ENCODE results near the gene E2F6. TPM values are rescaled to one million over a fixed set of nuclear protein-coding genes. Genes with fewer than 3 reads are reported as not detected.

E2F6 gene
- total and polyA plus RNA-seq, 2 experiments from 2014 or later: 11.5 to 15.3 TPM

DNA sequence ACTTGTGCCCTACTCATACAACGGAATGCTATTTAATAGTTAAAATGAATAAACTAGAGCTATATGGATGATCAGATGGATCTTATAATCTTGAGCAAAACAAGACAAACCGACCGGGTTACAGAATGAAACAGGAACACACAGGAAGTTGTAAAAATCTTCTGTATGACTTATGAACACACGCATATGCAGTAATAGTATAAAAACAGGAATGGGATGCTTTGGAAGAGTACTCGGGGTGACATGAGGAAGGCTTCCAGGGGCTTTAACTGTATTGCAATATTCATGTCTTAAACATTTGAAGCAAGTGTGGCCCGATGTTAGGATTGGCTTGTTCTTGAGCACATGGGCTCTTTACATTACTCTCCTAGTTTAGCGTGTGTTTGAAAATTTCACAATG, 14.9 kb upstream of the E2F6 start:
- Histone ChIP-seq H3F3A (ENCODE audit: insufficient read depth) (no peaks in the 10 kb centered on the region), H3K27ac (no peak overlapping the region), H3K9ac (no peak overlapping the region), H3K79me2 (ENCODE audit: insufficient read depth) (no peaks in the 10 kb centered on the region), H3K9me3 (ENCODE audit: low read depth) (no peaks in the 10 kb centered on the region), H3K4me2 (ENCODE audit: unreplicated experiment) (no peak overlapping the region), H3K4me3 (no peak overlapping the region), H2AFZ (no peak overlapping the region), H4K20me1 (ENCODE audit: insufficient read depth) (no peaks in the 10 kb centered on the region), H3K36me3 (ENCODE audit: low read depth) (no peaks in the 10 kb centered on the region), H3K4me1 (ENCODE audit: insufficient read depth) (no peaks in the 10 kb centered on the region), H3K9me2 (ENCODE audit: insufficient read depth) (no peaks in the 10 kb centered on the region), H3K27me3 (replicated peaks; ENCODE audit: insufficient read depth) (peaks cover 31% of the 10 kb centered on the region)
- WGBS, 2 experiments (ENCODE audit: low coverage in 1 of 2, low lambda C conversion rate in 2 of 2, missing lambda C conversion rate in 2 of 2): 85 to 89% methylated on average over 7 of the region's 7 CpGs
- DNase-seq: no peak
- no peak for TF ChIP-seq EZH2phosphoT487 (IDR thresholded peaks at IDR 0.05; ENCODE audit: insufficient read depth, low read depth)
- in situ Hi-C loops (cut with MboI): no loop called here

DNA sequence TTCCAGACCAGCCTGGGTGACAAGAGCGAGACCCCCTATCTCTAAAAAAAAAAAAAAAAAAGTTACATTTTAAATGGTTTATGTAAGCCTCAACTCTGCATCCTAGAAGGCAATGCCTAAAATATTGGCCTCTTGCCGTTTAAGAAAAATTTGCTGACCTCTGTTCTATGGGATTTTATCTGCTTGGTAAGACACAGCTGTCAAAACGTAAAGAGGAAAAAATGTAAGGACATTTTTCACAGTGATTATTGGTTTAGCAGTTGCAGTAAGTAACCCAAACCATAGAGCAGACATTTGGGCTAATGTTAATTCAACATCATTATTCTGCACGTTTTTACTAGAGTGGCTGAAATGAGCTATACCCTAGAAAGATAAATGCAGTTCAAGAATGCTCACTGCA, 14.4 kb upstream of the E2F6 start:
- WGBS, 2 experiments (ENCODE audit: low coverage in 1 of 2, low lambda C conversion rate in 2 of 2, missing lambda C conversion rate in 2 of 2): 39 to 41% methylated on average over 4 of the region's 4 CpGs
- Histone ChIP-seq H3K9ac (no peak overlapping the region), H3K36me3 (ENCODE audit: low read depth) (no peaks in the 10 kb centered on the region), H3K79me2 (ENCODE audit: insufficient read depth) (no peaks in the 10 kb centered on the region), H3K4me2 (ENCODE audit: unreplicated experiment) (no peak overlapping the region), H3K9me2 (ENCODE audit: insufficient read depth) (no peaks in the 10 kb centered on the region), H3K27ac (no peak overlapping the region), H4K20me1 (ENCODE audit: insufficient read depth) (no peaks in the 10 kb centered on the region), H3K9me3 (ENCODE audit: low read depth) (no peaks in the 10 kb centered on the region), H3F3A (ENCODE audit: insufficient read depth) (no peaks in the 10 kb centered on the region), H2AFZ (no peak overlapping the region), H3K4me3 (no peak overlapping the region), H3K4me1 (ENCODE audit: insufficient read depth) (no peaks in the 10 kb centered on the region), H3K27me3 (replicated peaks; ENCODE audit: insufficient read depth) (peaks cover 26% of the 10 kb centered on the region)
- in situ Hi-C loops (cut with MboI): no loop called here
- no peak for DNase-seq
- no peak for TF ChIP-seq EZH2phosphoT487 (IDR thresholded peaks at IDR 0.05; ENCODE audit: insufficient read depth, low read depth)
- no peak for TF ChIP-seq EZH2 (IDR thresholded peaks at IDR 0.05; ENCODE audit: insufficient read depth, poor library complexity, severe bottlenecking)

DNA sequence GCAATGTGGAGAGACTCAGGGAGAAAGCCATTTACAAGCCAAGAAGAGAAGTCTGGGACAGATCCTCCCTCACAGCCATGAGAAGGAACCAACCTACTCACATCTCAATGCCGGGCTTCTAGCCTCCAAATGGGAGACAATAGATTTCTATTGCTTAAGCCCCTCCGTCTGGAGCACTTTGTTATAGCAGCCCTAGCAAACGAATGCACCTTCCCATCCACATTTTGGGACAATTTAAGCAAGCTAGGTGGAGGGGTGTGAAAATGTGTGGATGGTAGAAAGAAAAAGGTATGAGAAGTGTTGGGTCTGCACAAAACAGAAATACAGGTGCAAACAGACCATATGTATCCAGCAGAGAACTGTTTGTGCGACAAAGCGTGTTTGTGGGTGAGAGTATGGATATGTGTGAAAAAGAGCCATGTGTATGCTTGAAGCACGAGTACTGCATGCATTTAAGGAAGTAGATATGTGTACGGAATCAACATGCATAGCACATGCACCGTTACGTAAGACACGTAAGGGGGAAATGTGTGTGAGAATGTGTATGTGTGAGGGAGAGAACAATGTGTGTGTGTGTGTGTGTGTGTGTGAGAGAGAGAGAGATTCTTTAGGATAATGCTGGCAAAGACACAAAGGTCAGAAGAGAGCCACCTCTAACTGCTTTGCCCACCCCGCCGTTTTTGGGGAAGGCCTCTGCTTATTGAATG, 13.1 kb upstream of the E2F6 start:
- TF ChIP-seq EZH2phosphoT487 (IDR thresholded peaks at IDR 0.05; ENCODE audit: insufficient read depth, low read depth) (no peak), EZH2 (IDR thresholded peaks at IDR 0.05; ENCODE audit: insufficient read depth, poor library complexity, severe bottlenecking) (no peak)
- no peak overlapping the region for H3K27ac ChIP-seq
- H3F3A ChIP-seq (ENCODE audit: insufficient read depth): no peaks in the 10 kb centered on the region
- H3K9me3 ChIP-seq (ENCODE audit: low read depth): no peaks in the 10 kb centered on the region
- no peak overlapping the region for H3K9ac ChIP-seq
- H3K4me2 ChIP-seq (ENCODE audit: unreplicated experiment): no peak overlapping the region
- no peak for DNase-seq
- in situ Hi-C loops (cut with MboI): loop anchor here (5.0 kb wide), 1 partner anchor 103 kb away; no protein-coding TSS in a partner anchor
- H3K4me1 ChIP-seq (ENCODE audit: insufficient read depth): no peaks in the 10 kb centered on the region
- no peak overlapping the region for H3K4me3 ChIP-seq
- WGBS, 2 experiments (ENCODE audit: low coverage in 1 of 2, low lambda C conversion rate in 2 of 2, missing lambda C conversion rate in 2 of 2): 71 to 75% methylated on average over 12 of the region's 12 CpGs
- no peaks in the 10 kb centered on the region for H3K9me2 ChIP-seq (ENCODE audit: insufficient read depth)
- no peaks in the 10 kb centered on the region for H3K36me3 ChIP-seq (ENCODE audit: low read depth)
- H3K27me3 ChIP-seq (replicated peaks; ENCODE audit: insufficient read depth): peaks cover 26% of the 10 kb centered on the region
- no peaks in the 10 kb centered on the region for H4K20me1 ChIP-seq (ENCODE audit: insufficient read depth)
- H2AFZ ChIP-seq: no peak overlapping the region
- H3K79me2 ChIP-seq (ENCODE audit: insufficient read depth): no peaks in the 10 kb centered on the region

DNA sequence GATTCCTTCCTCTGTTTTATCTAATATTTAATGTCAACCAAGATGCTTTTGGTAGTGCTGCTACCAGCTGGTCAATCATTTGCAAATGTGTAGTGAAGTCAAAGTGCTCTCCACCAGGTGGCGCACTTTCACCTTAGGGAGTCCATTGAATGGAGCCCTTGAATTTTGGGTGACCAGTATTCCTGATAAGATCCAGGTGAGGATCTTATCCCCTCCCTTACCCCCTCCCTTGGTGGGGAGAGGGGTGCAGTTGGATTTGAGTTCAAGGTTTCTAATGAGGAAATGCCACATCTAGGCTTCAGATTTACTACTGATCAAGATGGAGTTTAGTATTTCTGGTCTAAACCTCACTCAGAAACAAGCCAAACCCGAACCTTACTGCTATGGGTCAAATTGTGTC, 12.0 kb upstream of the E2F6 start:
- Histone ChIP-seq H3K4me1 (ENCODE audit: insufficient read depth) (no peaks in the 10 kb centered on the region), H3K9ac (no peak overlapping the region), H3F3A (ENCODE audit: insufficient read depth) (no peaks in the 10 kb centered on the region), H3K36me3 (ENCODE audit: low read depth) (no peaks in the 10 kb centered on the region), H3K4me3 (no peak overlapping the region), H3K4me2 (ENCODE audit: unreplicated experiment) (no peak overlapping the region), H3K9me3 (ENCODE audit: low read depth) (no peaks in the 10 kb centered on the region), H2AFZ (no peak overlapping the region), H4K20me1 (ENCODE audit: insufficient read depth) (no peaks in the 10 kb centered on the region), H3K9me2 (ENCODE audit: insufficient read depth) (no peaks in the 10 kb centered on the region), H3K79me2 (ENCODE audit: insufficient read depth) (no peaks in the 10 kb centered on the region), H3K27ac (no peak overlapping the region), H3K27me3 (replicated peaks; ENCODE audit: insufficient read depth) (peaks cover 15% of the 10 kb centered on the region)
- TF ChIP-seq EZH2 (IDR thresholded peaks at IDR 0.05; ENCODE audit: insufficient read depth, poor library complexity, severe bottlenecking): no peak
- TF ChIP-seq EZH2phosphoT487 (IDR thresholded peaks at IDR 0.05; ENCODE audit: insufficient read depth, low read depth): no peak
- in situ Hi-C loops (cut with MboI): loop anchor here (5.0 kb wide), 1 partner anchor 104 kb away; no protein-coding TSS in a partner anchor
- 48 to 50% methylated on average over 2 of the region's 2 CpGs for whole genome bisulfite sequencing, 2 experiments (ENCODE audit: low coverage in 1 of 2, low lambda C conversion rate in 2 of 2, missing lambda C conversion rate in 2 of 2)
- DNase-seq: peak; percentile 89
